ENCODE data around the gene MEIG1.
"Not testable (repeated sequence)": the region's sequence is repeated elsewhere in the genome, so short reads cannot be mapped to it uniquely, and the experiment has no call there.

The MEIG1 gene

GRCh38 chr10:14993500-14994455 is 34.6 kb downstream of the MEIG1 start:
- not testable (repeated sequence) for H3K4me3 ChIP-seq (ENCODE audit: low read length); DNase-seq (ENCODE audit: low read depth)

GRCh38 chr10:14995964-14996565 is 36.9 kb downstream of the MEIG1 start:
- no peak for TF ChIP-seq CTCF (conservative IDR thresholded peaks at IDR 0.05; ENCODE audit: low read length)
- DNase-seq (ENCODE audit: low read depth): no peak
- H3K4me3 ChIP-seq (ENCODE audit: low read length): no peak overlapping the region

- DNase-seq (ENCODE audit: low read depth); H3K4me3 ChIP-seq (ENCODE audit: low read length): not testable (repeated sequence)
Measured at GRCh38 chr10:15013530-15013929, 54.3 kb downstream of the MEIG1 start.

GRCh38 chr10:15015451-15015850 is 56.3 kb downstream of the MEIG1 start:
- DNase-seq (ENCODE audit: low read depth): no peak
- no peak for TF ChIP-seq CTCF (conservative IDR thresholded peaks at IDR 0.05; ENCODE audit: low read length)
- no peak overlapping the region for H3K4me3 ChIP-seq (ENCODE audit: low read length)

- H3K4me3 ChIP-seq (ENCODE audit: low read length); DNase-seq (ENCODE audit: low read depth): not testable (repeated sequence)
Measured at GRCh38 chr10:15020966-15021365, 61.8 kb downstream of the MEIG1 start.

Data from AG10803 (cell line).